GM12865 (cell line): ENCODE results near the gene OBP2A.
"Not testable (repeated sequence)": the region's sequence is repeated elsewhere in the genome, so short reads cannot be mapped to it uniquely, and the experiment has no call there.

Source experiments
- DNase-seq: peaks from one replicate; pipeline ENCODE4 v3.0.0; 2010; ENCODE audit warnings: low read depth
- H3K4me3 ChIP-seq: 2 replicates; pipeline ENCODE4 v1.5.1; 2011; ENCODE audit warnings: mild to moderate bottlenecking, low read depth, low read length, control low read depth
- TF ChIP-seq, protein P1 (sequence below): IDR thresholded peaks from 2 replicates; pipeline ENCODE4 v1.5.1; 2011; ENCODE audit warnings: low read length, control low read depth, low read depth, inconsistent platforms; ENCODE audit not compliant: insufficient read depth; ENCODE audit errors: missing control alignments

Gene OBP2A, protein sequence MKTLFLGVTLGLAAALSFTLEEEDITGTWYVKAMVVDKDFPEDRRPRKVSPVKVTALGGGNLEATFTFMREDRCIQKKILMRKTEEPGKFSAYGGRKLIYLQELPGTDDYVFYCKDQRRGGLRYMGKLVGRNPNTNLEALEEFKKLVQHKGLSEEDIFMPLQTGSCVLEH

GRCh38 chr9:135545646-135546176, at the start of gene OBP2A:
Gene OBP2A (plus strand): TSS chr9:135546126. CDS start chr9:135546181, 55 bp downstream.
- DNase-seq, H3K4me3 ChIP-seq: not testable (repeated sequence)

GRCh38 chr9:135498381-135499126, 47.4 kb upstream of the OBP2A start:
- no peak overlapping the region for H3K4me3 ChIP-seq
- TF ChIP-seq, protein P1, sequence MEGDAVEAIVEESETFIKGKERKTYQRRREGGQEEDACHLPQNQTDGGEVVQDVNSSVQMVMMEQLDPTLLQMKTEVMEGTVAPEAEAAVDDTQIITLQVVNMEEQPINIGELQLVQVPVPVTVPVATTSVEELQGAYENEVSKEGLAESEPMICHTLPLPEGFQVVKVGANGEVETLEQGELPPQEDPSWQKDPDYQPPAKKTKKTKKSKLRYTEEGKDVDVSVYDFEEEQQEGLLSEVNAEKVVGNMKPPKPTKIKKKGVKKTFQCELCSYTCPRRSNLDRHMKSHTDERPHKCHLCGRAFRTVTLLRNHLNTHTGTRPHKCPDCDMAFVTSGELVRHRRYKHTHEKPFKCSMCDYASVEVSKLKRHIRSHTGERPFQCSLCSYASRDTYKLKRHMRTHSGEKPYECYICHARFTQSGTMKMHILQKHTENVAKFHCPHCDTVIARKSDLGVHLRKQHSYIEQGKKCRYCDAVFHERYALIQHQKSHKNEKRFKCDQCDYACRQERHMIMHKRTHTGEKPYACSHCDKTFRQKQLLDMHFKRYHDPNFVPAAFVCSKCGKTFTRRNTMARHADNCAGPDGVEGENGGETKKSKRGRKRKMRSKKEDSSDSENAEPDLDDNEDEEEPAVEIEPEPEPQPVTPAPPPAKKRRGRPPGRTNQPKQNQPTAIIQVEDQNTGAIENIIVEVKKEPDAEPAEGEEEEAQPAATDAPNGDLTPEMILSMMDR: no peak
- DNase-seq: no peak

DNA sequence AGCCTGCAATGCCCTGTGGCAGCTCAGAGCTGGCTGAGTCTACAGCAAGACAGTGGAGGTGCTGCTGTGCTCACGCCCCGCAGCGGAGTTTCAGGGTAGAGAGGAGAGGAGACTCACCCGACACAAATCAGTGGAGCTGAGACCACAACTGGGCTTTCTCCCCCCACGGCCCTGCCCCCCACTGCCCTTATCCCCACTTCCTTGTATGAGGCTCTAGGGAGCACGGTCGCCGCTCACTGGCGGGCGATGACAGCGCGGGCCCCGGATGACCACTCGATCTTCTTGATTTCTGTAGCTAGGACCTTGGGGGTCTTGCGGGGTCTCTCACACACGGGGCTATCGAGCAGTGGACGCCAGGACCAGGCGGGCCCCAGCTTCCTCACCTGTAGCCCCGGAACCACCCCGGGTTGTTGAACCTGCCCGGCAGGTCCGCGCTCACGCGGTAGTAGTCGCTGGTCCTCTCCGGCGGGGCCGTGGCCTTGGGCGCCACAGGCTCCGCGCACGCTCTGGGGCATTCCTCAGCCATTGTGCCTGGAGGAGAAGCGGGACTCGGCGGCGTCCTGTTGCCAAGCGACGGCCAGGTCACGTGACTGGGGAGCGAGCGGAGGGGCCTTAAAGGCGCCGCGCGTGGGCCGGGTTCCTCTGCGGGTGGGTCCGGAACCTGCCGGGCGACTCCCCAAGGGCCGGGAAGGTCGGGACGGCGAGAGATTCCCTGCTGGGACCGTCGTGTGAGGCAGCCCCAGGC, 46.4 kb upstream of the OBP2A start:
- peak; percentile 87 for DNase-seq
- H3K4me3 ChIP-seq: peak overlapping the region; percentile 78
- TF ChIP-seq, protein P1: no peak

DNA sequence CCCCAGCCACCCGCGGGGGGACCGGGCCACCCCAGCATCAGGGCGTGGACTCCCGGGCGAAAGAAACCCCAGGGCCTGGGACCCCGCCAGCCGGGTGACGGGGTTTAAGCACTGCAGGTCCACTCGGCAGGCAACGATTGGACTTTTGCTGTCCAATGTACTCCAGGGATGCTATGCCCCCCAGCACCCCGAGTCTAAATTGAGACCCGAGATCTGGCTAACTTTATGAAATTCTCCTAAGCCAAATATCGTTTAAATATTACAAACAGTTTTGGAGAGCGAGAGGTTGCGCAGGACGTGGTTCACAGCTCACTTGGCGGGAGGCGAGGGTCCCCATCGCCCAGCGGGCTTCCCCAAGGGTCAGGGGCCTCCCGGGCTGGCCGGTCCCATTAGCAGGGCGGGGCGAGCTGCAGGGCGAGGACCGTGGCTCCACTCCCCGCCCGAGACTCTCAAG, 45.8 kb upstream of the OBP2A start:
- peak overlapping the region; percentile 78 for H3K4me3 ChIP-seq
- no peak for DNase-seq
- TF ChIP-seq, protein P1: no peak

GRCh38 chr9:135500525-135501260, 45.2 kb upstream of the OBP2A start, which contains the start of gene MRPS2:
Gene MRPS2 (plus strand): TSS chr9:135500682. CDS start chr9:135500711, 29 bp downstream.
- TF ChIP-seq, protein P1: peak; percentile 91
- DNase-seq: peak; percentile 92
- H3K4me3 ChIP-seq: peak within 1 kb of the TSS; percentile 78

GRCh38 chr9:135501261-135502167, 44.4 kb upstream of the OBP2A start:
- TF ChIP-seq, protein P1: no peak
- no peak for DNase-seq
- H3K4me3 ChIP-seq: peak overlapping the region; percentile 78
